GM13976 (cell line): ENCODE results near the gene CRIP1.

Experiments used
- DNase-seq: peaks from one replicate; pipeline ENCODE4 v3.0.0; 2012; ENCODE audit warnings: low spot score
- CTCF ChIP-seq: IDR thresholded peaks from 2 replicates; pipeline ENCODE4 v1.5.1; 2012; ENCODE audit warnings: borderline replicate concordance, mild to moderate bottlenecking; ENCODE audit not compliant: insufficient read depth; ENCODE audit errors: extremely low read depth, missing control alignments, control extremely low read depth
- in situ Hi-C: fragments of 300-500 bp; cut with MboI; formaldehyde crosslinking; loops from one replicate; pipeline ENCODE4 v1.12.0; 2022; ENCODE audit warnings: low sequenced_read_pairs, mixed read lengths, inconsistent platforms; ENCODE audit not compliant: unreplicated experiment

The CRIP1 gene

GRCh38 chr14:105440554-105440900, 46.2 kb upstream of the CRIP1 start:
- no peak for DNase-seq
- in situ Hi-C loops: no loop called here
- TF ChIP-seq CTCF: no peak

DNA sequence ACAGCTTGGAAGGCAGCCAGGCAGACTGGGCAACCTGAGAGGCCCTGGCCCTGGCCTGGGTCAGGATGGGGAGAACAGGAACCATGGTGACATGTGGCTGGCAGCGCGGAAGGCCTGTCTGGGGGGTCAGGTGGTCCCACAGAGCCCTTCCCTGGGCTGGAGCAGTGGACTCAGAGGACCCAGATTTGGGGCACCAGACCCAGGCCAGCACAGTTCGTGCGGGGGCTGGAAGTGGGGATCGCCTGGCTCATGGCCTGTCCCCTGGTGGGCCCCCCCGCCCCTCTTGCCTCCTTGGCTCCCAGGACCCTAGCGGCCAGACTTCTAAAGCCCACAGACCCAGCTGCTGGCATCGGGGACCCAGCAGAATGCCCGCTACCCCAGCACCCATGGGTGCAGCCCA, 45.7 kb upstream of the CRIP1 start:
- TF ChIP-seq CTCF: no peak
- in situ Hi-C loops: no loop called here

DNA sequence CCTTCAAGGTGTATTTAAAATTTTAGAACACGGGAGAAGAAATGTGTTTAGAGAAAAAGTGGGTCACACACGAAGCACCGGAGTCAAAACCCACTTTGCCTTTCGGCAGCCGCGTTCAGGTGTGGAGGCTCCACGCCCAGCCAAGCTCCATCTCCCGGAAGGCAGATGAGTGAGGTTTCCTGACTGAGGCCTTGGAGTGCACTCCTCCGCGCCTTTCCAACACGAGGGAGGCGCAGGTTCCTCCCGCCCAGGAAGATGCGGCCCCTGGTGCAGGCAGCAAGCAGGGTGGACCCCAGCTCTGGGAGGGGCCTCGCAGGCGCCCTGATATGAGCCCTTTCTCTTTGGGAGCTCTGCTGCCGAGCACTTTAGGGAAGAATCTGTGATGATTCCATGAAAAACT, 44.6 kb upstream of the CRIP1 start:
- DNase-seq: no peak
- TF ChIP-seq CTCF: no peak
- in situ Hi-C loops: no loop called here

More for the DNA sequence above, 45.7 kb upstream of the CRIP1 start:
- no peak for DNase-seq

DNA sequence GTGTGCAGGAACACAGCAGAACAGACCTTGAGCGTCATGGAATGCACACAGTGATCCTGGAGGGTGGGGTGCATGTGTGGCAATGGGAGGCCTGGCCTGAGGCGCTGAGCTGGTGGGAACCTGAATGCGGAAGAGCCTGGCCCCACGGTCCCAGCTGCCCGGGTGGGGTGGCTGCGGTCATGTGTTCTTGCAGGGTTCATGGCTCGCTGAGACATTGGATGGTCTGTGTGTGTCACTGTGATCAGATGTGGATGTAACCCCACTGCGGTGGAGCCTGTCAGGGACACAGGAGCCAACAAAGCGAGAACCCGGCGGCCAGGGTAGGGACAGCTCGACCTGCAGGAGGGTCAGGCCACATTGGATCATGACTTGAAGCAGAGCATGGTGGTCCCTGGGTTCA, 43.9 kb upstream of the CRIP1 start:
- in situ Hi-C loops: no loop called here
- TF ChIP-seq CTCF: no peak
- DNase-seq: no peak

- TF ChIP-seq CTCF: no peak
- in situ Hi-C loops: no loop called here
- DNase-seq: no peak
These were observed 41.8 kb upstream of the CRIP1 start for GRCh38 chr14:105444859-105445258.

GRCh38 chr14:105445290-105445689, 41.4 kb upstream of the CRIP1 start:
- no peak for DNase-seq
- in situ Hi-C loops: no loop called here
- TF ChIP-seq CTCF: no peak

DNA sequence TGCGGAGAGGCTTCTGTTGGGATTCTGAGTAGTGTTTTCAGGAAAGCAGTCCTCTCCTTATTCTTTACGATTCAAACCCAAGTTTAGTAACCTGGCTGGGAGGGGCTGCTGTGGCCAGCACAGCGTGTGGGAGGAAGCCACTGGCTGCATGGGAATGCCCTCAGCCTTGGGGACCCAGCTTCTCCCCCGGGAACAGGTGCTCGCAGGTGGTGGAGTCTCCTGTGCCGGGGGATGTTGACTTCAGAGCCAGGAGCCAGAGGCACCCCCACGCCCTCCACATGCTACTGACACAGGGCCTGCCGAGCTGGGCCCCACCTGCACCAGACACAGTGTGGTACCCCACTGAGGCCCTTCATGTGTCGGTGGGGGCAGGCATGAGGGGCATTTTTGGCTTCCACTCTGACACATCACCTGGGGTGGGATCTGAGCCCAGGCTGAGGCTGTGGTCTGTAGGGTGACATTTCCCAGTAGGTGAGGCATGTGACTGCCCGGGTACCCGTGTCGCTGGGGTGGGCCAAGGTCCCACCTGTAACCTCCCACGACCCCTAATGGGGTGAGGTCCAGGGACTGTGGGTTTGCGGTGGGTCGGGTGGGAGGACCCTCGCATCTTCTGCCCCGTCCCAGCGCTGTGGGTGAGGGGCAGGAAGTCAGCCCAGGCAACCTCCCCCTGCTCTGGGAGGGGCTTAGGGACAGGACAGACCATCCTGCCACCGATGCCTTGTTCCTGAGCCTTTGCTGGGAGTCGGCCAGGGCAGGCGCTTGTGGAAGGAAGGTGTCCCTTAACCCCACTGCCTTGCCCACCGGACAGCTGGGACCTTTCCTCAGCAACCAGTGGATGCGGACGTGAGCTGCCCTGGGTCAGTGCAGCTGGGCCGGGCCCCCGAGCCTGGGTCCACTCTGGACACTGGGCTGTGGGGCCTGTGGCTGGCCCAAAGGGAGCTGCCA, 40.5 kb upstream of the CRIP1 start:
- TF ChIP-seq CTCF: no peak
- no peak for DNase-seq
- in situ Hi-C loops: no loop called here
